Brain pericyte (primary cell): ENCODE data around the gene TSHZ2.
"Not testable (repeated sequence)": the region's sequence is repeated elsewhere in the genome, so short reads cannot be mapped to it uniquely, and the experiment has no call there.

Experiments used
- DNase-seq: peaks from one replicate; pipeline ENCODE4 v3.0.0-alpha.2; 2012; ENCODE audit warnings: low read depth, low spot score

The TSHZ2 gene

GRCh38 chr20:53023732-53024520 lies 51.8 kb downstream of the TSHZ2 start:
- no peak for DNase-seq

GRCh38 chr20:53024653-53025052 lies 52.5 kb downstream of the TSHZ2 start:
- DNase-seq = not testable (repeated sequence)

GRCh38 chr20:53027089-53027488 lies 54.9 kb downstream of the TSHZ2 start:
- DNase-seq = no peak

- DNase-seq = no peak
These were observed 56.3 kb downstream of the TSHZ2 start for GRCh38 chr20:53028337-53029007.

GRCh38 chr20:53030061-53030460 lies 57.9 kb downstream of the TSHZ2 start:
- no peak for DNase-seq

GRCh38 chr20:53032046-53032445 lies 59.9 kb downstream of the TSHZ2 start:
- DNase-seq = no peak

GRCh38 chr20:53032478-53032932 lies 60.3 kb downstream of the TSHZ2 start:
- DNase-seq = no peak

- DNase-seq = no peak
These were observed 61.0 kb downstream of the TSHZ2 start for GRCh38 chr20:53033176-53033575.

GRCh38 chr20:53034899-53035298 lies 62.7 kb downstream of the TSHZ2 start:
- no peak for DNase-seq

- DNase-seq = no peak
These were observed 64.8 kb downstream of the TSHZ2 start for GRCh38 chr20:53036992-53037391.

- no peak for DNase-seq
These were observed 65.5 kb downstream of the TSHZ2 start for GRCh38 chr20:53037621-53038020.

- no peak for DNase-seq
These were observed 66.1 kb downstream of the TSHZ2 start for GRCh38 chr20:53038299-53038698.

GRCh38 chr20:53040693-53041589 lies 68.8 kb downstream of the TSHZ2 start:
- DNase-seq = no peak

- no peak for DNase-seq
These were observed 70.4 kb downstream of the TSHZ2 start for GRCh38 chr20:53042521-53042920.

- no peak for DNase-seq
These were observed 72.1 kb downstream of the TSHZ2 start for GRCh38 chr20:53044296-53044695.

- no peak for DNase-seq
These were observed 73.8 kb downstream of the TSHZ2 start for GRCh38 chr20:53045941-53046340.

- no peak for DNase-seq
These were observed 75.0 kb downstream of the TSHZ2 start for GRCh38 chr20:53047203-53047602.

GRCh38 chr20:53048387-53048786 lies 76.2 kb downstream of the TSHZ2 start:
- no peak for DNase-seq

- DNase-seq = no peak
These were observed 78.2 kb downstream of the TSHZ2 start for GRCh38 chr20:53050338-53050737.

- DNase-seq = no peak
These were observed 80.2 kb downstream of the TSHZ2 start for GRCh38 chr20:53052380-53052779.

- no peak for DNase-seq
These were observed 81.4 kb downstream of the TSHZ2 start for GRCh38 chr20:53053595-53053994.
